Peyer's patch (tissue), 4 donors: ENCODE measurements around the gene KCTD4.

ENCODE experiments used
- CTCF ChIP-seq, 6 experiments: fragments of 450-650 bp in 4 of 6; fragments of 200-600 bp in 2 of 6; sonication (generic) in 1 of 6; IDR thresholded peaks; one replicate each; pipeline ENCODE4 v1.5.1; 2017 to 2019; ENCODE audit warnings: antibody characterized with exemption in 6 of 6, mild to moderate bottlenecking in 3 of 6, moderate library complexity in 1 of 6
- POLR2A ChIP-seq, 2 donors: fragments of 450-650 bp; IDR thresholded peaks; one replicate each; pipeline ENCODE4 v1.5.1; 2017; ENCODE audit warnings: antibody characterized with exemption in 2 of 2, mild to moderate bottlenecking in 2 of 2, moderate library complexity in 2 of 2

- no peak for TF ChIP-seq POLR2A (IDR thresholded peaks at IDR 0.05)
- TF ChIP-seq CTCF (IDR thresholded peaks at IDR 0.05): peak in 1 of 6 experiments; percentile 25
These were observed 6.5 kb downstream of the KCTD4 start for GRCh38 chr13:45194081-45194939.
